ENCODE results near the gene COQ10B. TPM values are rescaled to one million over a fixed set of nuclear protein-coding genes. Genes with fewer than 3 reads are reported as not detected.

The COQ10B gene
- total and polyA plus RNA-seq, 3 donors from 2014 or later, result 16.4 to 18.0 (median 17.9) TPM

GRCh38 chr2:197514754-197515153, 61.4 kb downstream of the COQ10B start:
- peak overlapping the region; percentile 98 to 99 for H3K27ac ChIP-seq
- H3K27me3 ChIP-seq, result no peaks in the 10 kb centered on the region
- H3K36me3 ChIP-seq (ENCODE audit: low read depth, missing control alignments), result no peaks in the 10 kb centered on the region
- WGBS, 2 donors, result 41 to 57% methylated on average over 3 of the region's 3 CpGs
- no peak for DNase-seq
- H3K9me3 ChIP-seq, result no peaks in the 10 kb centered on the region
- TF ChIP-seq POLR2A (IDR thresholded peaks at IDR 0.05), result no peak
- TF ChIP-seq CTCF (IDR thresholded peaks at IDR 0.05), result no peak
- intact Hi-C loops (cut with DNase I; ENCODE audit: low total_unique reads), result no loop called here
- H3K4me1 ChIP-seq, result peaks cover 7% of the 10 kb centered on the region
- peak overlapping the region in 1 of 2 donors; percentile 98 for H3K4me3 ChIP-seq

GRCh38 chr2:197515315-197515738, 62.0 kb downstream of the COQ10B start:
- H3K27ac ChIP-seq, result peak overlapping the region; percentile 98 to 99
- no peaks in the 10 kb centered on the region for H3K9me3 ChIP-seq
- 0 to 1% methylated on average over 16 of the region's 16 CpGs for WGBS, 2 donors
- no peaks in the 10 kb centered on the region for H3K27me3 ChIP-seq
- intact Hi-C loops (cut with DNase I; ENCODE audit: low total_unique reads), result no loop called here
- peak overlapping the region; percentile 98 to 100 for H3K4me3 ChIP-seq
- no peaks in the 10 kb centered on the region for H3K36me3 ChIP-seq (ENCODE audit: low read depth, missing control alignments)
- no peak for TF ChIP-seq POLR2A (IDR thresholded peaks at IDR 0.05)
- no peak for TF ChIP-seq CTCF (IDR thresholded peaks at IDR 0.05)
- H3K4me1 ChIP-seq, result peaks cover 7% of the 10 kb centered on the region
- no peak for DNase-seq

- peaks cover 7% of the 10 kb centered on the region for H3K4me1 ChIP-seq
- H3K9me3 ChIP-seq, result no peaks in the 10 kb centered on the region
- peak; percentile 96 for DNase-seq
- intact Hi-C loops (cut with DNase I; ENCODE audit: low total_unique reads), result no loop called here
- WGBS, 2 donors, result 0% methylated on average over 18 to 65 of the region's 66 CpGs
- no peaks in the 10 kb centered on the region for H3K27me3 ChIP-seq
- peak within 1 kb of the TSS; percentile 98 to 99 for H3K27ac ChIP-seq
- H3K4me3 ChIP-seq, result peak within 1 kb of the TSS; percentile 98 to 100
- TF ChIP-seq POLR2A (IDR thresholded peaks at IDR 0.05) (peak; percentile 93), CTCF (IDR thresholded peaks at IDR 0.05) (peak in 1 of 3 experiments; percentile 2)
- H3K36me3 ChIP-seq (ENCODE audit: low read depth, missing control alignments), result no peaks in the 10 kb centered on the region
Measured at GRCh38 chr2:197515739-197516392, 62.5 kb downstream of the COQ10B start, which contains the start of gene MOB4. Gene MOB4 (plus strand): TSS chr2:197516066. CDS start chr2:197516087, 21 bp downstream.

- no peaks in the 10 kb centered on the region for H3K36me3 ChIP-seq (ENCODE audit: low read depth, missing control alignments)
- 0% methylated on average over 8 to 17 of the region's 17 CpGs for WGBS, 2 donors
- peaks cover 7% of the 10 kb centered on the region for H3K4me1 ChIP-seq
- peak overlapping the region; percentile 98 to 99 for H3K27ac ChIP-seq
- DNase-seq, result peak; percentile 54
- intact Hi-C loops (cut with DNase I; ENCODE audit: low total_unique reads), result no loop called here
- TF ChIP-seq CTCF (IDR thresholded peaks at IDR 0.05), result no peak
- TF ChIP-seq POLR2A (IDR thresholded peaks at IDR 0.05), result no peak
- H3K27me3 ChIP-seq, result no peaks in the 10 kb centered on the region
- H3K9me3 ChIP-seq, result no peaks in the 10 kb centered on the region
- H3K4me3 ChIP-seq, result peak overlapping the region; percentile 98 to 100
Measured at GRCh38 chr2:197516393-197516761, 63.0 kb downstream of the COQ10B start.

GRCh38 chr2:197517150-197517549, 63.8 kb downstream of the COQ10B start:
- no peak for DNase-seq
- H3K27ac ChIP-seq, result peak overlapping the region in 1 of 2 donors; percentile 99
- H3K9me3 ChIP-seq, result no peaks in the 10 kb centered on the region
- peak overlapping the region; percentile 98 to 100 for H3K4me3 ChIP-seq
- H3K27me3 ChIP-seq, result no peaks in the 10 kb centered on the region
- intact Hi-C loops (cut with DNase I; ENCODE audit: low total_unique reads), result no loop called here
- no peak for TF ChIP-seq POLR2A (IDR thresholded peaks at IDR 0.05)
- TF ChIP-seq CTCF (IDR thresholded peaks at IDR 0.05), result no peak
- H3K4me1 ChIP-seq, result peaks cover 7% of the 10 kb centered on the region
- 23 to 29% methylated on average over 2 of the region's 2 CpGs for WGBS, 2 donors
- H3K36me3 ChIP-seq (ENCODE audit: low read depth, missing control alignments), result no peaks in the 10 kb centered on the region
